Testis (tissue), 3 donors: Measurements from ENCODE around the gene TWF1. TPM values are rescaled to one million over a fixed set of nuclear protein-coding genes. Genes with fewer than 3 reads are reported as not detected.

Experiments
- DNase-seq: peaks from one replicate; pipeline ENCODE4 v3.0.0-alpha.2; 2019
- H3K27ac ChIP-seq, 2 donors: fragments of 200-600 bp; sonication (generic); one replicate each; pipeline ENCODE4 v1.5.1; 2019
- H3K27me3 ChIP-seq: fragments of 200-600 bp; sonication (generic); one replicate; pipeline ENCODE4 v1.5.1; 2019
- H3K36me3 ChIP-seq: fragments of 200-600 bp; sonication (generic); one replicate; pipeline ENCODE4 v1.5.1; 2017; ENCODE audit warnings: low read depth; ENCODE audit errors: missing control alignments
- H3K4me1 ChIP-seq: fragments of 200-600 bp; sonication (generic); one replicate; pipeline ENCODE4 v1.5.1; 2019
- H3K4me3 ChIP-seq, 2 donors: fragments of 200-600 bp; sonication (generic); one replicate each; pipeline ENCODE4 v1.5.1; 2017 to 2019
- H3K9me3 ChIP-seq: fragments of 200-600 bp; sonication (generic); one replicate; pipeline ENCODE4 v1.5.1; 2017
- POLR2A ChIP-seq: fragments of 450-650 bp; IDR thresholded peaks from one replicate; pipeline ENCODE4 v1.6.1; 2017; ENCODE audit warnings: antibody characterized with exemption, mild to moderate bottlenecking, moderate library complexity
- WGBS, 2 donors: methylation state at CpG; one replicate each; pipeline ENCODE4 v1.1.5; 2018; 5-methylcytosine and 5-hydroxymethylcytosine counted together
- intact Hi-C: fragments of 100-400 bp; cut with DNase I; formaldehyde crosslinking; loops from one replicate; pipeline ENCODE4 v1.15.1; 2023; ENCODE audit warnings: low total_unique reads
- polyA plus RNA-seq: library from polyadenylated mRNA; stranded (reverse); fragments of 350-450 nt; fragmentation: Illumina TruSeq; extraction: RNeasy Lipid Tissue Mini Kit (QIAGEN cat#74804); gene quantifications from one replicate; pipeline ENCODE4 v1.2.3, GENCODE V29; 2014; ENCODE audit warnings: low read depth, low replicate concordance; ENCODE audit not compliant: insufficient read depth
- total RNA-seq, 2 donors: library from RNA; depleted of rRNA; stranded (reverse); fragments of >200 nt; gene quantifications; one replicate each; pipeline ENCODE4 v1.2.3, GENCODE V29; 2016
- TF ChIP-seq, protein P1 (sequence below), 3 experiments: fragments of 450-650 bp in 2 of 3; fragments of 200-600 bp in 1 of 3; sonication (generic) in 1 of 3; IDR thresholded peaks; one replicate each; pipeline ENCODE4 v1.5.1; 2016 to 2019; ENCODE audit warnings: antibody characterized with exemption in 3 of 3, mild to moderate bottlenecking in 2 of 3, moderate library complexity in 1 of 3

Gene TWF1
- total and polyA plus RNA-seq, 3 donors from 2014 or later: 28.9 to 39.1 (median 35.7) TPM

DNA sequence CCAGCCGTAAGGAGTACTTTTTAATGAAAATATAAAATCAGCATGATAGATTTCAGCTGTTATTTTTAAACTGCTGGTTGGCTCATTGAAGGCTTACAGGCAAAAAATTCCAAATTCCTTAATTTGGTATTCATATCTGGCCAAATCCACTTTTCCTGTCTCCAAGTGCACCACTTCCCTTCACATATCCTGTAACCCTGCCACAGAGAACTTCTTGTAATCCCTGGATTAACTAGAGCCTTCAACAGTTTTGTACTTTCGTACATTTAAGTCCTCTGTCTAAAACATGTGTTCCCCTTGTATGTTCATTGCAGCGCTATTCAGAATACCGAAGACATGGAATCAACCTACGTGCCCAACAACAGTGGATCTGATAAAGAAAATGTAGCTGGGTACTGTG, 57.1 kb downstream of the TWF1 start:
- H3K4me1 ChIP-seq: no peaks in the 10 kb centered on the region
- intact Hi-C loops: no loop called here
- no peaks in the 10 kb centered on the region for H3K36me3 ChIP-seq
- no peaks in the 10 kb centered on the region for H3K27me3 ChIP-seq
- DNase-seq: no peak
- TF ChIP-seq POLR2A: no peak
- no peak overlapping the region for H3K4me3 ChIP-seq
- no peak overlapping the region for H3K27ac ChIP-seq
- 94 to 95% methylated on average over 5 of the region's 5 CpGs for WGBS, 2 donors
- no peaks in the 10 kb centered on the region for H3K9me3 ChIP-seq

DNA sequence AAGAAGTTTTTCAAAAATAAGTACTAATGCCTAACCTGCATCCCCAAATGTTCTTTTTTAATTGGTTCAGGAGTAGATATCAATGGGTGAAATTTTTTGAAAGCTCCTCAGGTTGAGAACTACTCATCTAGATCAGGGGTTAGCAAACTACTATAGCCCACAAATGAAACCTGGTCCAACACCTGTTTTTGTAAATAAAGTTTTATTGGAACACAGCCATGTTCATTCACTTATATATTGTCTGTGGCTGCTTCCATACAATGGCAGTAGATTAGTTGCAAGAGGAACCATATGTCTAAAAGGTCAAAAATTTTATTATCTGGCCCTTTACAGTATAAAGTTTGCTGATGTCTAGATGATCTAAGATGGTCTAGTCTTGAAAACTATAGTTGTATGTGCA, 61.3 kb downstream of the TWF1 start:
- Histone ChIP-seq H3K4me3 (no peak overlapping the region), H3K27ac (no peak overlapping the region), H3K36me3 (no peaks in the 10 kb centered on the region), H3K4me1 (no peaks in the 10 kb centered on the region), H3K27me3 (no peaks in the 10 kb centered on the region), H3K9me3 (no peaks in the 10 kb centered on the region)
- intact Hi-C loops: no loop called here
- TF ChIP-seq POLR2A: no peak
- TF ChIP-seq, protein P1, sequence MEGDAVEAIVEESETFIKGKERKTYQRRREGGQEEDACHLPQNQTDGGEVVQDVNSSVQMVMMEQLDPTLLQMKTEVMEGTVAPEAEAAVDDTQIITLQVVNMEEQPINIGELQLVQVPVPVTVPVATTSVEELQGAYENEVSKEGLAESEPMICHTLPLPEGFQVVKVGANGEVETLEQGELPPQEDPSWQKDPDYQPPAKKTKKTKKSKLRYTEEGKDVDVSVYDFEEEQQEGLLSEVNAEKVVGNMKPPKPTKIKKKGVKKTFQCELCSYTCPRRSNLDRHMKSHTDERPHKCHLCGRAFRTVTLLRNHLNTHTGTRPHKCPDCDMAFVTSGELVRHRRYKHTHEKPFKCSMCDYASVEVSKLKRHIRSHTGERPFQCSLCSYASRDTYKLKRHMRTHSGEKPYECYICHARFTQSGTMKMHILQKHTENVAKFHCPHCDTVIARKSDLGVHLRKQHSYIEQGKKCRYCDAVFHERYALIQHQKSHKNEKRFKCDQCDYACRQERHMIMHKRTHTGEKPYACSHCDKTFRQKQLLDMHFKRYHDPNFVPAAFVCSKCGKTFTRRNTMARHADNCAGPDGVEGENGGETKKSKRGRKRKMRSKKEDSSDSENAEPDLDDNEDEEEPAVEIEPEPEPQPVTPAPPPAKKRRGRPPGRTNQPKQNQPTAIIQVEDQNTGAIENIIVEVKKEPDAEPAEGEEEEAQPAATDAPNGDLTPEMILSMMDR (IDR thresholded peaks at IDR 0.05): no peak
- DNase-seq: no peak

Other genes with a start within 250 kb of the TWF1 start
- gene PUS7L, start 47.5 kb downstream of the TWF1 start, total RNA-seq: 10 to 100 TPM in 1 of 2 donors, 1 to 10 TPM in 1; 9.7 to 11.0 TPM
- 3.0 TPM for gene PUS7L, start 47.5 kb downstream of the TWF1 start, polyA plus RNA-seq
- 10 to 100 TPM; 16.4 to 19.6 TPM for gene IRAK4, start 47.4 kb downstream of the TWF1 start, total RNA-seq
- gene IRAK4, start 47.4 kb downstream of the TWF1 start, polyA plus RNA-seq: 14.0 TPM
- gene TMEM117, start 29.8 kb upstream of the TWF1 start, total RNA-seq: 10 to 100 TPM; 14.8 to 17.7 TPM
- gene TMEM117, start 29.8 kb upstream of the TWF1 start, polyA plus RNA-seq: 6.1 TPM